K562 (cell line): ENCODE results near the gene ADAMTS20. TPM values are rescaled to one million over a fixed set of nuclear protein-coding genes. Genes with fewer than 3 reads are reported as not detected.
"Not testable (repeated sequence)": the region's sequence is repeated elsewhere in the genome, so short reads cannot be mapped to it uniquely, and the experiment has no call there.

Experiments used
- ATAC-seq: fragments of 200-7000 bp; cut with Tn5 transposase; 3 replicates; pipeline ENCODE4 v1.9.1; 2020; ENCODE audit warnings: moderate library complexity
- BruUV-seq: library from RNA; stranded (reverse); fragments of 400-500 nt; replicated peaks from 2 replicates; lab custom pipeline; 2021; lab: Mats Ljungman, UMichigan
- CTCF ChIA-PET: fragments of 300-600 bp; formaldehyde crosslinking; extraction: SDS; loops from one replicate; lab custom pipeline; 2021; ENCODE audit warnings: low intra/inter-chr PET ratio; lab: Yijun Ruan, JAX
- POLR2A ChIA-PET: fragments of 300-600, 350-650 bp; sonication (Branson Sonifier 250); formaldehyde crosslinking; extraction: SDS; loops from one replicate; lab custom pipeline; 2021; ENCODE audit warnings: antibody characterized with exemption, inconsistent platforms; lab: Yijun Ruan, JAX
- DNase-seq, 4 experiments: peaks; one replicate each; pipeline versions ENCODE4 v3.0.0 to v3.0.0-alpha.2; 2011 to 2018; ENCODE audit warnings: low spot score in 3 of 4, mixed read lengths in 3 of 4; ENCODE audit errors: extremely low read depth in 1 of 4
- FAIRE-seq: peaks from 2 replicates; lab custom pipeline; 2011; peaks lifted over from hg19 to GRCh38; lab: Jason Lieb, UNC
- H2AFZ ChIP-seq: 2 replicates; pipeline ENCODE4 v1.6.0; 2011; ENCODE audit warnings: low read depth, low read length, control low read depth, inconsistent platforms
- H3K27ac ChIP-seq: fragments of 200-600 bp; 3 replicates; pipeline ENCODE4 v1.8.0; 2011; ENCODE audit warnings: low read depth, mild to moderate bottlenecking, control low read depth, inconsistent platforms, low read length, moderate library complexity, mixed read lengths; ENCODE audit errors: extremely low read depth
- H3K27me3 ChIP-seq, 2 experiments: fragments of 300-600 bp in 1 of 2; 2 replicates in 1 of 2; 3 replicates in 1 of 2; pipeline versions ENCODE4 v1.6.0 to v1.8.0; 2011; ENCODE audit warnings: inconsistent platforms in 2 of 2, low read length in 2 of 2, mild to moderate bottlenecking in 1 of 2, mixed read lengths in 1 of 2, moderate library complexity in 1 of 2; ENCODE audit not compliant: control insufficient read depth in 2 of 2, insufficient read depth in 2 of 2
- H3K36me3 ChIP-seq: fragments of 300-600 bp; 3 replicates; pipeline ENCODE4 v1.8.0; 2011; ENCODE audit warnings: mild to moderate bottlenecking, low read length, inconsistent platforms; ENCODE audit not compliant: control insufficient read depth, insufficient read depth
- H3K4me1 ChIP-seq, 2 experiments: fragments of 200-600 bp in 1 of 2; replicated peaks in 1 of 2; 2 replicates in 1 of 2; 3 replicates in 1 of 2; pipeline versions ENCODE4 v1.5.1 to v1.8.0; 2011; ENCODE audit warnings: inconsistent platforms in 2 of 2, low read length in 2 of 2, mild to moderate bottlenecking in 1 of 2, mixed read lengths in 1 of 2, moderate library complexity in 1 of 2; ENCODE audit not compliant: control insufficient read depth in 2 of 2, insufficient read depth in 2 of 2
- H3K4me2 ChIP-seq: 2 replicates; pipeline ENCODE4 v1.6.1; 2011; ENCODE audit warnings: low read length, control low read depth, inconsistent platforms, mixed read lengths; ENCODE audit not compliant: insufficient read depth
- H3K4me3 ChIP-seq: fragments of 200-600 bp; sonication (generic), shearing (Covaris generic); 2 replicates; pipeline ENCODE4 v1.5.1; 2016; ENCODE audit warnings: control low read depth, inconsistent platforms
- H3K79me2 ChIP-seq: fragments of 200-600 bp; 3 replicates; pipeline ENCODE4 v1.8.0; 2011; ENCODE audit warnings: low read length, inconsistent platforms; ENCODE audit not compliant: control insufficient read depth, insufficient read depth
- H3K9ac ChIP-seq, 2 experiments: 2 replicates each; pipeline versions ENCODE4 v1.6.0 to v1.6.1; 2011; ENCODE audit warnings: low read depth in 2 of 2, low read length in 2 of 2, control low read depth in 1 of 2, inconsistent platforms in 1 of 2, mild to moderate bottlenecking in 1 of 2, mixed read lengths in 1 of 2; ENCODE audit not compliant: insufficient read depth in 1 of 2
- H3K9me1 ChIP-seq: one replicate; pipeline ENCODE4 v1.6.0; 2011; ENCODE audit warnings: inconsistent platforms, mild to moderate bottlenecking, low read length, moderate library complexity; ENCODE audit not compliant: control insufficient read depth, insufficient read depth
- H3K9me3 ChIP-seq: replicated peaks from 2 replicates; pipeline ENCODE4 v1.5.1; 2011; ENCODE audit warnings: low read depth, low read length, inconsistent platforms; ENCODE audit not compliant: control insufficient read depth, insufficient read depth
- H4K20me1 ChIP-seq: replicated peaks from 2 replicates; pipeline ENCODE4 v1.6.1; 2011; ENCODE audit warnings: low read length, inconsistent platforms, mixed read lengths; ENCODE audit not compliant: control insufficient read depth, insufficient read depth
- SIN3A ChIP-seq, 2 experiments: fragments of 150-350 bp in 1 of 2; IDR thresholded peaks; 2 replicates each; pipeline ENCODE4 v1.6.1; 2011 to 2016; ENCODE audit warnings: borderline replicate concordance in 2 of 2, low read depth in 2 of 2, low read length in 2 of 2, mild to moderate bottlenecking in 2 of 2, moderate library complexity in 2 of 2; ENCODE audit not compliant: control insufficient read depth in 1 of 2
- SMARCA4 ChIP-seq: fragments of 450-650 bp; IDR thresholded peaks from 2 replicates; pipeline ENCODE4 v1.6.1; 2016
- ZNF124 ChIP-seq: sonication (generic); formaldehyde crosslinking; IDR thresholded peaks from 2 replicates; pipeline ENCODE4 v1.8.1; 2022; ENCODE audit warnings: missing genetic modification reagents
- WGBS: fragments of 100-300 bp; shearing (Covaris generic); methylation state at CpG from one replicate; pipeline ENCODE4 v1.1.6; 2016; ENCODE audit warnings: low coverage, mixed read lengths; ENCODE audit not compliant: insufficient coverage; ENCODE audit errors: missing lambda C conversion rate; 5-methylcytosine and 5-hydroxymethylcytosine counted together
- in situ Hi-C: fragments of 300-500 bp; cut with MboI; formaldehyde crosslinking; loops from 4 replicates; pipeline ENCODE4 v1.15.0; 2018; ENCODE audit warnings: inconsistent platforms, mixed read lengths
- intact Hi-C: fragments of 100-400 bp; cut with micrococcal nuclease; formaldehyde crosslinking; loops from 2 replicates; pipeline ENCODE4 v1.14.2; 2022
- polyA plus RNA-seq, 8 experiments: library from polyadenylated mRNA; depleted of rRNA in 4 of 8; stranded (reverse) in 5 of 8; unstranded in 3 of 8; fragments of >200 nt; fragmentation: Nextera tagmentation in 2 of 8; fragmentation: Illumina TruSeq in 1 of 8; extraction: Ambion mirVana in 2 of 8; extraction: Trizol in 1 of 8; gene quantifications; 2 replicates each; pipeline versions ENCODE4 v1.2.1 to v1.2.3, GENCODE V29; 2011 to 2014; ENCODE audit warnings: inconsistent platforms in 1 of 8, missing spikeins in 1 of 8
- total RNA-seq, 7 experiments: library from RNA; depleted of rRNA in 6 of 7; stranded (reverse); fragments of >200 nt in 6 of 7; fragmentation: Illumina TruSeq in 2 of 7; extraction: Trizol in 2 of 7; gene quantifications; 2 replicates each; pipeline versions ENCODE4 v1.2.1 to v1.2.3, GENCODE V29; 2011 to 2021; ENCODE audit warnings: low replicate concordance in 1 of 7
- TF ChIP-seq, protein P1 (sequence below), 2 experiments: IDR thresholded peaks in 1 of 2; conservative IDR thresholded peaks in 1 of 2; 2 replicates each; pipeline ENCODE4 v1.6.1; 2016; ENCODE audit warnings: low read depth in 2 of 2, mild to moderate bottlenecking in 1 of 2, missing compliant biosample characterization in 1 of 2, missing genetic modification characterization in 1 of 2, moderate library complexity in 1 of 2
- TF ChIP-seq, protein P2 (sequence below): IDR thresholded peaks from 2 replicates; pipeline ENCODE4 v1.6.1; 2012; ENCODE audit warnings: low read depth, low read length, improper control_type of control experiment, borderline replicate concordance
- TF ChIP-seq, protein P3 (sequence below): sonication (generic); formaldehyde crosslinking; IDR thresholded peaks from 2 replicates; pipeline ENCODE4 v1.4.0; 2020; ENCODE audit warnings: mild to moderate bottlenecking, missing genetic modification reagents

ADAMTS20 gene
- total and polyA plus RNA-seq, 9 of the 15 experiments (the other 6 are each of a cell fraction or from before 2014, with no cell fraction given), result 0.01 to 0.84 (median 0.07) TPM; not detected in 2

DNA sequence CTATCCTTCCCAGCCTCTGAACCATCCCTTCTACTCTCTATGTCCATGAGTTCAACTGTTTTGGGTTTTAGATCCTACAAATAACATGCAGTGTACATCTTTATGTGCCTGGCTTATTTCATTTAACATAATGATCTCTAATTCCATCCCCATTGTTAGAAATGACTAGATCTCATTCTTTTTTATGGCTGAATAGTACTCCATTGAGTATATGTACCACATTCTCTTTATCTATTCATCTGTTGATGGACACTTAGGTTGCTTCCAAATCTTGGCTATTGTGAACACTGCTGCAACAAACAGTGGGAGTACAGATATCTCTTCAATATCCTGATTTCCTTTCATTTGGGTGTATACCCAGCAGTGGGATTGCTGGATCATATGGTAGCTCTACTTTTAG lies 14.3 kb downstream of the ADAMTS20 start:
- FAIRE-seq, H3K9me1 ChIP-seq, H3K4me1 ChIP-seq, H3K27me3 ChIP-seq, H3K36me3 ChIP-seq, H4K20me1 ChIP-seq, H3K9me3 ChIP-seq, H2AFZ ChIP-seq, H3K9ac ChIP-seq, ATAC-seq, CTCF ChIA-PET, H3K79me2 ChIP-seq, in situ Hi-C loops, H3K4me2 ChIP-seq, intact Hi-C loops, H3K4me3 ChIP-seq, H3K27ac ChIP-seq, BruUV-seq, DNase-seq, POLR2A ChIA-PET: not testable (repeated sequence)

DNA sequence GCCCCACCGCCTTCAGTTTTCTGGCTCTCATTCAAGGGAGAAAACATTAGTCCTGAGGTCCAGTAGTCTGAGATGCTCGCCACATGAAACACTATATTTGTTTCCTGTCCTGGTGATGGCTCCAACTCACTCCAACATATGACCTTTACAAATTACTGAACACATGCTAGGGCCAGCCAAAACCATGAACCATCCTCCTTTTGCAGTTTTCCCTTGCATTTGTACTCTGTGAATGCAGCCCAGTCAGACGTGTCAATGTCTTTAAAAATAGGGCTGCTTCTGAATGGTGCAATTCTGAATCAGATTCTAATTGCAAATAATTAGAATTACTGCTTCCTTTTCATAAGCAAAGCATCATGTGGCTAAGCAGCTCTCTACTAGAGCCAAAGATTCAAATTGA lies 36.0 kb downstream of the ADAMTS20 start:
- WGBS, result 3% methylated on average over 3 of the region's 3 CpGs
- Histone ChIP-seq H3K4me3 (no peak overlapping the region), H3K27ac (no peak overlapping the region), H3K9me1 (no peaks in the 10 kb centered on the region), H3K79me2 (no peaks in the 10 kb centered on the region), H4K20me1 (no peaks in the 10 kb centered on the region), H3K9me3 (no peaks in the 10 kb centered on the region), H3K36me3 (no peaks in the 10 kb centered on the region), H3K27me3 (no peaks in the 10 kb centered on the region), H2AFZ (no peak overlapping the region), H3K9ac (no peak overlapping the region), H3K4me2 (no peak overlapping the region), H3K4me1 (no peaks in the 10 kb centered on the region)
- no peak for ATAC-seq
- intact Hi-C loops, result no loop called here
- POLR2A ChIA-PET, result no interaction called here
- no TSS peak for BruUV-seq
- in situ Hi-C loops, result no loop called here
- no peak for DNase-seq
- FAIRE-seq, result no peak
- CTCF ChIA-PET, result no interaction called here
- TF ChIP-seq SMARCA4, result no peak
- TF ChIP-seq, protein P1, sequence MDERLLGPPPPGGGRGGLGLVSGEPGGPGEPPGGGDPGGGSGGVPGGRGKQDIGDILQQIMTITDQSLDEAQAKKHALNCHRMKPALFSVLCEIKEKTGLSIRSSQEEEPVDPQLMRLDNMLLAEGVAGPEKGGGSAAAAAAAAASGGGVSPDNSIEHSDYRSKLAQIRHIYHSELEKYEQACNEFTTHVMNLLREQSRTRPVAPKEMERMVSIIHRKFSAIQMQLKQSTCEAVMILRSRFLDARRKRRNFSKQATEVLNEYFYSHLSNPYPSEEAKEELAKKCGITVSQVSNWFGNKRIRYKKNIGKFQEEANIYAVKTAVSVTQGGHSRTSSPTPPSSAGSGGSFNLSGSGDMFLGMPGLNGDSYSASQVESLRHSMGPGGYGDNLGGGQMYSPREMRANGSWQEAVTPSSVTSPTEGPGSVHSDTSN (CRISPR knock-in tag; IDR thresholded peaks at IDR 0.05; ENCODE audit: low read depth), result no peak
- TF ChIP-seq, protein P1 (tag; conservative IDR thresholded peaks at IDR 0.05; ENCODE audit: low read depth), result no peak
- TF ChIP-seq, protein P2, sequence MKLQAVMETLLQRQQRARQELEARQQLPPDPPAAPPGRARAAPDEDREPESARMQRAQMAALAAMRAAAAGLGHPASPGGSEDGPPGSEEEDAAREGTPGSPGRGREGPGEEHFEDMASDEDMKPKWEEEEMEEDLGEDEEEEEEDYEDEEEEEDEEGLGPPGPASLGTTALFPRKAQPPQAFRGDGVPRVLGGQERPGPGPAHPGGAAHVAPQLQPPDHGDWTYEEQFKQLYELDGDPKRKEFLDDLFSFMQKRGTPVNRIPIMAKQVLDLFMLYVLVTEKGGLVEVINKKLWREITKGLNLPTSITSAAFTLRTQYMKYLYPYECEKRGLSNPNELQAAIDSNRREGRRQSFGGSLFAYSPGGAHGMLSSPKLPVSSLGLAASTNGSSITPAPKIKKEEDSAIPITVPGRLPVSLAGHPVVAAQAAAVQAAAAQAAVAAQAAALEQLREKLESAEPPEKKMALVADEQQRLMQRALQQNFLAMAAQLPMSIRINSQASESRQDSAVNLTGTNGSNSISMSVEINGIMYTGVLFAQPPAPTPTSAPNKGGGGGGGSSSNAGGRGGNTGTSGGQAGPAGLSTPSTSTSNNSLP, result no peak
- TF ChIP-seq ZNF124 (CRISPR knock-in tag), result no peak
- TF ChIP-seq SIN3A (IDR thresholded peaks at IDR 0.05; ENCODE audit: borderline replicate concordance in 2 of 2, control insufficient read depth in 1 of 2, low read depth in 2 of 2, low read length in 2 of 2), result no peak
- TF ChIP-seq, protein P3, sequence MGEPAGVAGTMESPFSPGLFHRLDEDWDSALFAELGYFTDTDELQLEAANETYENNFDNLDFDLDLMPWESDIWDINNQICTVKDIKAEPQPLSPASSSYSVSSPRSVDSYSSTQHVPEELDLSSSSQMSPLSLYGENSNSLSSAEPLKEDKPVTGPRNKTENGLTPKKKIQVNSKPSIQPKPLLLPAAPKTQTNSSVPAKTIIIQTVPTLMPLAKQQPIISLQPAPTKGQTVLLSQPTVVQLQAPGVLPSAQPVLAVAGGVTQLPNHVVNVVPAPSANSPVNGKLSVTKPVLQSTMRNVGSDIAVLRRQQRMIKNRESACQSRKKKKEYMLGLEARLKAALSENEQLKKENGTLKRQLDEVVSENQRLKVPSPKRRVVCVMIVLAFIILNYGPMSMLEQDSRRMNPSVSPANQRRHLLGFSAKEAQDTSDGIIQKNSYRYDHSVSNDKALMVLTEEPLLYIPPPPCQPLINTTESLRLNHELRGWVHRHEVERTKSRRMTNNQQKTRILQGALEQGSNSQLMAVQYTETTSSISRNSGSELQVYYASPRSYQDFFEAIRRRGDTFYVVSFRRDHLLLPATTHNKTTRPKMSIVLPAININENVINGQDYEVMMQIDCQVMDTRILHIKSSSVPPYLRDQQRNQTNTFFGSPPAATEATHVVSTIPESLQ (CRISPR knock-in tag), result no peak
